K562 (cell line): ENCODE measurements around the gene HOXC4. TPM values are rescaled to one million over a fixed set of nuclear protein-coding genes. Genes with fewer than 3 reads are reported as not detected.

Experiments used
- CCNT2 ChIP-seq: IDR thresholded peaks from 2 replicates; pipeline ENCODE4 v1.6.1; 2011; ENCODE audit warnings: borderline replicate concordance, low read depth, mild to moderate bottlenecking, moderate library complexity, mixed read lengths, low read length; ENCODE audit not compliant: insufficient read length; ENCODE audit errors: extremely low read depth
- CREM ChIP-seq: IDR thresholded peaks from 2 replicates; pipeline ENCODE4 v1.6.1; 2014; ENCODE audit warnings: antibody characterized with exemption, low read depth
- CXXC5 ChIP-seq: fragments of 250-450 bp; sonication (Bioruptor Pico); IDR thresholded peaks from 2 replicates; pipeline ENCODE4 v1.8.0; 2022; ENCODE audit warnings: inconsistent platforms, mild to moderate bottlenecking, moderate library complexity
- ELF1 ChIP-seq: fragments of 200-800 bp; sonication (Bioruptor generic); IDR thresholded peaks from 2 replicates; pipeline ENCODE4 v1.6.1; 2016; ENCODE audit warnings: missing genetic modification characterization, missing compliant biosample characterization
- FOXP4 ChIP-seq: sonication (generic); formaldehyde crosslinking; IDR thresholded peaks from 2 replicates; pipeline ENCODE4 v1.8.0; 2022; ENCODE audit warnings: mild to moderate bottlenecking, missing genetic modification reagents, borderline replicate concordance
- GTF2E2 ChIP-seq: fragments of 200-800 bp; sonication (Bioruptor generic); IDR thresholded peaks from 2 replicates; pipeline ENCODE4 v1.6.1; 2016; ENCODE audit warnings: missing genetic modification characterization, missing compliant biosample characterization
- HDAC6 ChIP-seq: IDR thresholded peaks from 2 replicates; pipeline ENCODE4 v1.6.1; 2012; ENCODE audit warnings: low read depth, mild to moderate bottlenecking, control low read depth, inconsistent platforms, low read length, moderate library complexity
- NEUROD1 ChIP-seq: fragments of 150-350 bp; IDR thresholded peaks from 2 replicates; pipeline ENCODE4 v1.6.1; 2014; ENCODE audit warnings: borderline replicate concordance, low read length, low read depth; ENCODE audit not compliant: partially characterized antibody
- NR2C2 ChIP-seq, 2 experiments: fragments of 200-800 bp in 1 of 2; sonication (Bioruptor generic) in 1 of 2; sonication (generic) in 1 of 2; formaldehyde crosslinking in 1 of 2; IDR thresholded peaks; 2 replicates each; pipeline versions ENCODE4 v1.6.1 to v1.8.0; 2016 to 2022; ENCODE audit warnings: mild to moderate bottlenecking in 1 of 2, missing compliant biosample characterization in 1 of 2, missing genetic modification characterization in 1 of 2, missing genetic modification reagents in 1 of 2
- POLR2A ChIP-seq: fragments of 450-650 bp; conservative IDR thresholded peaks from 2 replicates; pipeline ENCODE4 v1.6.1; 2016
- POLR2B ChIP-seq: fragments of 450-650 bp; IDR thresholded peaks from 2 replicates; pipeline ENCODE4 v1.6.1; 2018; ENCODE audit warnings: low read depth; ENCODE audit not compliant: partially characterized antibody
- POLR2G ChIP-seq: fragments of 200-400 bp; formaldehyde crosslinking; IDR thresholded peaks from 2 replicates; pipeline ENCODE4 v1.6.1; 2017; ENCODE audit warnings: low read depth, mild to moderate bottlenecking, antibody characterized with exemption, low read length, moderate library complexity
- SMARCA5 ChIP-seq: fragments of 450-650 bp; IDR thresholded peaks from 2 replicates; pipeline ENCODE4 v1.6.1; 2016
- SRF ChIP-seq, 2 experiments: fragments of 250-450, 450-650 bp in 1 of 2; sonication (Bioruptor Pico) in 1 of 2; sonication (generic) in 1 of 2; formaldehyde crosslinking; IDR thresholded peaks; 2 replicates each; pipeline versions ENCODE4 v1.5.0 to v1.5.1; 2020 to 2022; ENCODE audit warnings: mild to moderate bottlenecking in 1 of 2, missing genetic modification reagents in 1 of 2
- TCF3 ChIP-seq: sonication (generic); formaldehyde crosslinking; IDR thresholded peaks from 2 replicates; pipeline ENCODE4 v1.4.0; 2020; ENCODE audit warnings: mild to moderate bottlenecking, missing genetic modification reagents
- TFAM ChIP-seq: fragments of 250-450 bp; sonication (Bioruptor Pico); conservative IDR thresholded peaks from 2 replicates; pipeline ENCODE4 v1.5.0; 2021; ENCODE audit warnings: mild to moderate bottlenecking, moderate library complexity
- TRIM28 ChIP-seq: fragments of 450-650 bp; IDR thresholded peaks from 2 replicates; pipeline ENCODE4 v1.6.1; 2017
- UBTF ChIP-seq, 2 experiments: IDR thresholded peaks; 2 replicates each; pipeline ENCODE4 v1.6.1; 2012; ENCODE audit warnings: improper control_type of control experiment in 2 of 2, low read depth in 2 of 2, low read length in 2 of 2, borderline replicate concordance in 1 of 2
- YY1 ChIP-seq, 3 experiments: IDR thresholded peaks; 2 replicates each; pipeline ENCODE4 v1.6.1; 2011; ENCODE audit warnings: low read length in 2 of 3, mild to moderate bottlenecking in 2 of 3, moderate library complexity in 2 of 3, borderline replicate concordance in 1 of 3, control low read depth in 1 of 3, low read depth in 1 of 3; ENCODE audit not compliant: insufficient read depth in 3 of 3, insufficient replicate concordance in 2 of 3, control insufficient read depth in 1 of 3, insufficient read length in 1 of 3; ENCODE audit errors: extremely low read depth in 1 of 3
- ZFX ChIP-seq: sonication (generic); formaldehyde crosslinking; IDR thresholded peaks from 2 replicates; pipeline ENCODE4 v1.8.0; 2022; ENCODE audit warnings: mild to moderate bottlenecking, missing genetic modification reagents, moderate library complexity
- ZNF239 ChIP-seq: fragments of 250-450 bp; sonication (Bioruptor Pico); IDR thresholded peaks from 2 replicates; pipeline ENCODE4 v1.4.0; 2020; ENCODE audit warnings: mild to moderate bottlenecking
- ZNF511 ChIP-seq: sonication (generic); formaldehyde crosslinking; IDR thresholded peaks from 2 replicates; pipeline ENCODE4 v1.8.0; 2022; ENCODE audit warnings: mild to moderate bottlenecking, missing genetic modification reagents
- ZNF583 ChIP-seq: fragments of 250-450 bp; sonication (Bioruptor Pico); IDR thresholded peaks from 2 replicates; pipeline ENCODE4 v1.4.0; 2020
- polyA plus RNA-seq, 8 experiments: library from polyadenylated mRNA; depleted of rRNA in 4 of 8; stranded (reverse) in 5 of 8; unstranded in 3 of 8; fragments of >200 nt; fragmentation: Nextera tagmentation in 2 of 8; fragmentation: Illumina TruSeq in 1 of 8; extraction: Ambion mirVana in 2 of 8; extraction: Trizol in 1 of 8; gene quantifications; 2 replicates each; pipeline versions ENCODE4 v1.2.1 to v1.2.3, GENCODE V29; 2011 to 2014; ENCODE audit warnings: inconsistent platforms in 1 of 8, missing spikeins in 1 of 8
- total RNA-seq, 7 experiments: library from RNA; depleted of rRNA in 6 of 7; stranded (reverse); fragments of >200 nt in 6 of 7; fragmentation: Illumina TruSeq in 2 of 7; extraction: Trizol in 2 of 7; gene quantifications; 2 replicates each; pipeline versions ENCODE4 v1.2.1 to v1.2.3, GENCODE V29; 2011 to 2021; ENCODE audit warnings: low replicate concordance in 1 of 7

Gene HOXC4
- total and polyA plus RNA-seq, 9 of the 15 experiments (the other 6 are each of a cell fraction or from before 2014, with no cell fraction given), result 0.06 to 1.5 (median 0.44) TPM; not detected in 1

- TF ChIP-seq YY1 (IDR thresholded peaks at IDR 0.05; ENCODE audit: borderline replicate concordance in 1 of 3, control insufficient read depth in 1 of 3, extremely low read depth in 1 of 3, insufficient read depth in 3 of 3, insufficient read length in 1 of 3, insufficient replicate concordance in 2 of 3, low read depth in 1 of 3, low read length in 2 of 3) (peak in 2 of 3 experiments; percentile 46 to 83), ZNF239 (CRISPR knock-in tag) (no peak), ZFX (peak; percentile 99), CREM (peak; percentile 82), UBTF (IDR thresholded peaks at IDR 0.05; ENCODE audit: borderline replicate concordance in 1 of 2, low read depth in 2 of 2, low read length in 2 of 2) (0 out of 4 replicates have a peak, but pooled peaks of 1 of the 2 experiments have one; percentile 24), ZNF511 (CRISPR knock-in tag) (peak; percentile 57; the same call in 1 of the 2 replicates), GTF2E2 (tag) (peak; percentile 79; the same call in 1 of the 2 replicates), POLR2B (peak; percentile 56), ELF1 (tag) (peak; percentile 56), SRF (CRISPR knock-in tag; IDR thresholded peaks at IDR 0.05) (peak in 1 of 2 experiments; percentile 15; a peak in 1 of 4 replicates), POLR2A (peak; percentile 78), CXXC5 (CRISPR knock-in tag) (peak; percentile 51; the same call in 1 of the 2 replicates), POLR2G (peak; percentile 88), SMARCA5 (0 out of 2 replicates have a peak, but pooled peaks have one; percentile 33), TFAM (CRISPR knock-in tag) (no peak), CCNT2 (peak; percentile 68), TCF3 (0 out of 2 replicates have a peak, but pooled peaks have one; percentile 10), NEUROD1 (peak; percentile 61), NR2C2 (CRISPR knock-in tag; IDR thresholded peaks at IDR 0.05) (0 out of 2 replicates have a peak, but pooled peaks have one; percentile 71), NR2C2 (tag; IDR thresholded peaks at IDR 0.05) (peak; percentile 89), FOXP4 (CRISPR knock-in tag) (peak; percentile 24; the same call in 1 of the 2 replicates), HDAC6 (no peak), ZNF583 (CRISPR knock-in tag) (0 out of 2 replicates have a peak, but pooled peaks have one; percentile 9), TRIM28 (no peak)
These were observed 35.7 kb upstream of the HOXC4 start (continued) for GRCh38 chr12:54017878-54018467.
